Neutrophil (primary cell): Measurements from ENCODE around the gene LMO7.
"Not testable (repeated sequence)": the region's sequence is repeated elsewhere in the genome, so short reads cannot be mapped to it uniquely, and the experiment has no call there.

ENCODE experiments used
- H3K27ac ChIP-seq: fragments of 200-600 bp; sonication (generic); 2 replicates; pipeline ENCODE4 v1.5.1; 2016; ENCODE audit warnings: mild to moderate bottlenecking, moderate library complexity
- H3K27me3 ChIP-seq: fragments of 200-600 bp; sonication (generic); 2 replicates; pipeline ENCODE4 v1.6.0; 2016; ENCODE audit warnings: mild to moderate bottlenecking
- H3K36me3 ChIP-seq: fragments of 200-600 bp; sonication (generic); 2 replicates; pipeline ENCODE4 v1.5.1; 2017
- H3K4me1 ChIP-seq, 2 experiments: fragments of 200-600 bp in 1 of 2; sonication (generic) in 1 of 2; 1 replicate in 1 of 2; 2 replicates in 1 of 2; pipeline versions ENCODE4 v1.5.1 to v1.6.1; 2013 to 2016; ENCODE audit warnings: low read depth in 1 of 2, low read length in 1 of 2, mild to moderate bottlenecking in 1 of 2, moderate library complexity in 1 of 2; ENCODE audit not compliant: control insufficient read depth in 1 of 2, insufficient read depth in 1 of 2
- H3K4me3 ChIP-seq, 2 experiments: fragments of 200-600 bp in 1 of 2; sonication (generic) in 1 of 2; 1 replicate in 1 of 2; 2 replicates in 1 of 2; pipeline ENCODE4 v1.5.1; 2013 to 2016; ENCODE audit warnings: low read depth in 1 of 2, low read length in 1 of 2, mild to moderate bottlenecking in 1 of 2, moderate library complexity in 1 of 2
- H3K9me3 ChIP-seq: fragments of 200-600 bp; sonication (generic); 2 replicates; pipeline ENCODE4 v1.5.1; 2016
- CTCF ChIP-seq: fragments of 200-600 bp; sonication (generic); IDR thresholded peaks from 2 replicates; pipeline ENCODE4 v1.5.1; 2016; ENCODE audit warnings: antibody characterized with exemption

Gene LMO7

DNA sequence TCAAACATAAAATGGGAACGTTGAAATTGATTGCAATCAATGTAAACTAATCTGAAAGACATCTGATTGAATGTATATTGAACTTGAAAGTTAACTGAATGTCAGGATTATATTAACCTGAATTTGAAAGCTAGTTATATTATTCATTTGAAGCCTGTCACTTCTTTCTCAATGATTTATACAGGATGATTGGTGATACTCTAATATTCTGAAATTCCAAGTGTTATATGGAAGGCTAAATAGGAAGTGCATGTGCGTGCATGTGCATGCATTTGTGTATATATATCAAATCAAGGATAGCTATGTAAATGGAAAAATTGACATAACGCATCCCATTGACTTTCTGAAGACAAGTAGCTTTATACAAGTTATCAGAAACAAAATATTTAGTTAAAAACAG, 143.3 kb downstream of the LMO7 start:
- Histone ChIP-seq H3K4me3 (no peak overlapping the region), H3K36me3 (no peaks in the 10 kb centered on the region), H3K4me1 (no peaks in the 10 kb centered on the region), H3K9me3 (no peaks in the 10 kb centered on the region), H3K27me3 (no peaks in the 10 kb centered on the region), H3K27ac (no peak overlapping the region)
- no peak for TF ChIP-seq CTCF

DNA sequence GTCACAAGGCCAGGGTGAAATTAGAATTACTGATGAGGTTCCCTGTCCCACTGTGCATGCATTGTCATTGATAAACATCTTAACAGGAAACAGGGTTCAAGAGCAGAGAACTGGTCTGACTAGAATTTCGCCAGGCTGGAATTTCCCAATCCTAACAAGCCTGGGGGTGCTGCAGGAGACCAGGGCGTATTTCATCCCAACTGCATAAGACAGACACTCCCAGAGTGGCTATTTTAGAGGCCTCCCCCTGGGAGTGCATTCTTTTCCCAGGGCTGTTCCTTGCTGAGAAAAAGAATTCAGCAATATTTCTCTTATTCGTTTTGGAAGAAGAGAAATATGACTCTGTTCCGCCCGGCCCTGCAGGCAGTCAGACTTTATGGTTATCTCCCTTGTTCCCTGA, 144.0 kb downstream of the LMO7 start:
- H3K36me3 ChIP-seq, H3K4me1 ChIP-seq, H3K9me3 ChIP-seq, H3K4me3 ChIP-seq, H3K27ac ChIP-seq, H3K27me3 ChIP-seq: not testable (repeated sequence)

- no peak for TF ChIP-seq CTCF
- Histone ChIP-seq H3K36me3 (no peaks in the 10 kb centered on the region), H3K4me1 (no peaks in the 10 kb centered on the region), H3K9me3 (no peaks in the 10 kb centered on the region), H3K4me3 (no peak overlapping the region), H3K27me3 (no peaks in the 10 kb centered on the region), H3K27ac (no peak overlapping the region)
Measured at GRCh38 chr13:75782985-75783384, 146.9 kb downstream of the LMO7 start.

DNA sequence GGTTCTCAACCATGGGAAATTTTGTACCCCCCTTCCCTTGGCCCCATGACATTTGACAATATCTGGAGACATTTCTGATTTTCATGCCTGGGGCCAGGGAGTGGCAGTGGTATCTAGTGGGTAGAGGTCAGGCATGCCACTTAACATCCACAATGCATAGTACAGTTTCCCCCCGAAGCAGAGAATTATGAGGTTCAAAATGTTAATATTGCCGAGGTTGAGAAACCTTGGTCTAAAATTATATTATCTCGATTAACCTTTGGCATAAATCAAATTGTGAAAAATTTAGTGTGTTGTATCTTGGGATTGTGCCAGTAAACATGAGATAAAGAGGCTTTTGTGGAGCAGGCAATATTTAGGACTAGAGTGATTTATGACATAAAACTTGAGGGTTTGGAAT, 147.9 kb downstream of the LMO7 start:
- Histone ChIP-seq H3K4me1 (no peaks in the 10 kb centered on the region), H3K9me3 (no peaks in the 10 kb centered on the region), H3K27ac (no peak overlapping the region), H3K36me3 (no peaks in the 10 kb centered on the region), H3K4me3 (no peak overlapping the region), H3K27me3 (no peaks in the 10 kb centered on the region)
- no peak for TF ChIP-seq CTCF

DNA sequence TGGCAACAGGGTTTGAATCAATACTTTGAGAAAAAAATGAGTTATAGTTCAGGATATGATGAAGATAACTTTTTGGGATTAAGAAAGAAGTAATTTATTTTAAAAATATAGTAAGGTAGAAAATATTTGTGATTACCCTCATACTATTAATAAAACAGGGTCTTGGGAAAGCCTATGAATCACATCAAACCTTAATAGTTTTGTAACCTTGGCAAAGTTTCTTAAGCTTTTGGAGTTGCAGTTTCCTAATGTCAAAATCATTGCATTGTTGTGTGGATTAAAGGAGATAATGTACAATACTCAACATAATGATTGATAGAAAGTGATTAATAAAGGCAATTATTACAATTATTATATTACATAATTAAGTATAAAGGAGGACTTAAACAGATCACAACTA, 149.0 kb downstream of the LMO7 start:
- H3K9me3 ChIP-seq = no peaks in the 10 kb centered on the region
- H3K27ac ChIP-seq = no peak overlapping the region
- H3K4me3 ChIP-seq = no peak overlapping the region
- no peaks in the 10 kb centered on the region for H3K27me3 ChIP-seq
- H3K36me3 ChIP-seq = no peaks in the 10 kb centered on the region
- H3K4me1 ChIP-seq = no peaks in the 10 kb centered on the region
- TF ChIP-seq CTCF = no peak

- H3K27me3 ChIP-seq = no peaks in the 10 kb centered on the region
- H3K4me3 ChIP-seq = no peak overlapping the region
Measured at GRCh38 chr13:75787249-75787928, 151.3 kb downstream of the LMO7 start.

More at GRCh38 chr13:75787249-75787928, 151.3 kb downstream of the LMO7 start:
- H3K9me3 ChIP-seq = no peaks in the 10 kb centered on the region
- no peak overlapping the region for H3K27ac ChIP-seq
- H3K4me1 ChIP-seq = no peaks in the 10 kb centered on the region
- no peaks in the 10 kb centered on the region for H3K36me3 ChIP-seq
- TF ChIP-seq CTCF = no peak
